LNCaP clone FGC (cell line): Measurements from ENCODE around the gene CCDC66.

Experiments
- DNase-seq: peaks from one replicate; pipeline ENCODE4 v3.0.0-alpha.2; 2011; ENCODE audit warnings: low read depth
- H3K4me3 ChIP-seq: 2 replicates; pipeline ENCODE4 v1.5.1; 2011; ENCODE audit warnings: mild to moderate bottlenecking, low read depth, low read length, control low read depth
- CTCF ChIP-seq: IDR thresholded peaks from 2 replicates; pipeline ENCODE4 v1.5.1; 2012; ENCODE audit warnings: mild to moderate bottlenecking; ENCODE audit not compliant: control insufficient read depth, insufficient read depth; ENCODE audit errors: extremely low read depth

CCDC66 gene

DNA sequence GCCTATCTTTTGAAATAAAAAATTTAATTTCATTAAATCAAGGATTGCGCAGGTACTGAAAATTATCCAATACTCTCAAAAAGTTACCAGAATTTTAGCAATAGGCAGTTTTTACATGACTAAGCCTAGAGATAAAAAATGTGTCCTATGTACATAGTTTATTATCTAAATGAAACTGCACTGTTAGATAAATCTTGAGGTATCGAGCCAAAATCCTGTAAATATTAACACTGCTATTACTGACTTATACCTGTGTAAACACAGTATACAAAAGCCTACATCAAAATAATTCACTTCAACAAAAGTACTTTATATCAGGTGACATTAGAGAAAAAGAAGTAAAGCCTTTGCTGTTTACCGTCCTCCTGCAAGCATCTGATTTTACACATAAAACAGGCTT lies 65.4 kb downstream of the CCDC66 start:
- TF ChIP-seq CTCF = no peak
- DNase-seq = no peak
- no peak overlapping the region; the same call in 1 of the 2 replicates for H3K4me3 ChIP-seq

DNA sequence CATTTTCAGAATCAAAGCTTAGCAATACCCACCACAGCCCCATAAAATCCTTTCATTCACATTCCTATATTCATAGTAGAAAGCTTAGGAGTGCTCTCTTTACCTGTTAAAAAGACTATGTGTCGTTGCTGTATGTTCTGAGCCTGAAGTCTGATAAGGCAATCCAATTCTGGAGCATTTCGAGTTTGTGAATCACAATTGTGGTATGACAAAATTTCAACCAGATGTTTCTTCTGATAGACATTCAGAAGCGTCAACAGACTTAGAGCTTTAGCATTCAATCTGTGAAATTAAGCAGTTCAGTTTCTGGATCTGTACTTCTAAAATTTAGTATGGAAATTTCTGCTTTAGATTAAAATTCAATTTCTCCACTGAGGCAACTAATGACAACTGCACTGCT lies 67.8 kb downstream of the CCDC66 start:
- H3K4me3 ChIP-seq = no peak overlapping the region
- DNase-seq = no peak
- TF ChIP-seq CTCF = no peak

- TF ChIP-seq CTCF = no peak
- no peak for DNase-seq
- H3K4me3 ChIP-seq = no peak overlapping the region
These were observed 72.1 kb downstream of the CCDC66 start for GRCh38 chr3:56629047-56629446.

- TF ChIP-seq CTCF = no peak
- DNase-seq = no peak
- H3K4me3 ChIP-seq = no peak overlapping the region
These were observed 72.5 kb downstream of the CCDC66 start for GRCh38 chr3:56629451-56629850.

DNA sequence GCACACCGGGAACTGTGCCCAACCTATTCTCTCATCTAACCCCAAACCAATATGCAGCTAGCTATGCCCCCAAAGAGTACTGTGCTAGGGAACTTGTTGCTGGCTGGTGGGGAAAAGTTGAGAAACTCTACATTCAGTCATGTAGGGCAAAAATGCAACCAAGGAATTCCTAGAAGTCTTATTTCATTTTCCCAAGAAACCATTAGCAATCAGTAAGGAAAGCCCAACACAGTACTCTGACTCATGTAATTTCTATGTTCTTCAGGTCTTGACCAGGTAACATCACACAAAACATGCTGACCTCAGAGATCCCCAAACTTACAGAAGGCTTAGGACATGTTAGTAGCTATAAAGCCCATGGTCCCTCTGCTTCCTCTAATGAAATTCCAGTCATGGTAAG lies 74.0 kb downstream of the CCDC66 start:
- no peak for DNase-seq
- no peak for TF ChIP-seq CTCF
- H3K4me3 ChIP-seq = no peak overlapping the region

- no peak for DNase-seq
- H3K4me3 ChIP-seq = no peak overlapping the region
- TF ChIP-seq CTCF = no peak
These were observed 76.2 kb downstream of the CCDC66 start for GRCh38 chr3:56633181-56633580.

- no peak for DNase-seq
- no peak overlapping the region for H3K4me3 ChIP-seq
- no peak for TF ChIP-seq CTCF
These were observed 76.9 kb downstream of the CCDC66 start for GRCh38 chr3:56633602-56634535.
